GM12874 (cell line): Measurements from ENCODE around the gene TNRC6A.

Experiments used
- CTCF ChIP-seq: IDR thresholded peaks from 2 replicates; pipeline ENCODE4 v1.5.1; 2011; ENCODE audit warnings: low read depth, mild to moderate bottlenecking, control low read depth, low read length, moderate library complexity; ENCODE audit not compliant: insufficient read depth

The TNRC6A gene

GRCh38 chr16:24807301-24807700 lies 77.8 kb downstream of the TNRC6A start:
- TF ChIP-seq CTCF: no peak

- TF ChIP-seq CTCF: no peak
Measured at GRCh38 chr16:24810951-24811843, 81.7 kb downstream of the TNRC6A start.

DNA sequence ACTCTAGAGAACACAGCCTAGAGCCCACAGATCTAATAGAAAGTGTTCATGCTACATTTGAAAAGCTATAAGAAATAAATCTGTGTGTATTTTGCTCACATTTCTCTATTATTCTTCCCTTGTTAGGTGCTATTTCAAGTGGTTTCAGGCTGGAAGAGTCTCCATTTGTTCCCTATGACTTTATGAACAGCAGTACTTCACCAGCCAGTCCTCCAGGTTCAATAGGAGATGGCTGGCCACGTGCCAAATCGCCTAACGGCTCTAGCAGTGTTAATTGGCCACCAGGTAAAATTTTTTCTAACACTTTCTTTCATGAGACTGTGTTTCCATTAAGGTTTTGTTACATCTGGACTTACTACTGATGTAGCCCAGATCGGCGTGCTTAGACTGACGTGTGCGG lies 85.6 kb downstream of the TNRC6A start:
- no peak for TF ChIP-seq CTCF

- no peak for TF ChIP-seq CTCF
Measured at GRCh38 chr16:24816688-24817087, 87.2 kb downstream of the TNRC6A start.

DNA sequence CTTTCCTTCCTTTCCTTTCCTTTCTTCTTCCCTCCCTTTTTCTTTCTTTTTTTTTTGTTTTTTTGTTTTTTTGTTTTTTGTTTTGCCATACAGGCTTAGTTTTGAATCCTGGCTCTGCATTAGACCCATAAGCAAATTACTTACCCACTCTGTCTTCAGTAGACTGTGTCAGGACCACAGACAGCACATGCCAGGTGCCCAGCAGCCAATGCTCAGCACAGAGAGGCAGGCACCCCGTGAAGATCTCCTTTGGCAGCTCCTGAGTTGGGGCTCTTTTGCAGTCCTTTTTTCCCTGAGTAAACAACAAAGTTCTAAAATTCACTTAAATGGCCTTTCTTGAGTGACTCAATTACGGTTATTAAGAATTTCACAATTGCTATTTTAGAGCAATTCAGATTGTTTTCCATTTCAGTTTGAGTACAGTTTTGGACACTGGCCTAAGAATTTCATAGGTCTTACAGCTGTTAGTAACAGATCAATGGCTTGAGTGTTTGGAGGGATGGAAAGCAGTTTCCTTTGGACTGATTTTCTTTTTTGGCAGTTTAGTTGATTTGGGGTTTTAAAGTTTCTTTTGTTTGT lies 90.1 kb downstream of the TNRC6A start:
- TF ChIP-seq CTCF: no peak

DNA sequence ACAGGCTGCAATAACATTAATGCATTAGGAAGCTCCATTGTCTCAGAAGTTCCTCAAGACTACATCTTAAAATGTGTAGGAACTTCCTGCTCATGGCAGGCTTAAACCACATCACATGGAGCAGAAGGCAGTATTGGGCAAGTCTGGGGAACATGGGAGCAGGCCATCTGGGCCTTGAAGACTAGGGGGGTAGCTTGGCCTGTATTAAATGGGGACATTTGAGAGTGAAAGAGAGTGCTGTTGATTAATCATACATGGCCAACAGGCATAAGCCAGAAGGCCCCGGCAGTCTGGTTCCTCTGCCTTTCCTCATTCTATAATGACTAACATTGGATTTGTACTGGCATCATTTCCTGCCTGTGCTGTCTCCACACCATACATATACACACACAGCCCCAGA lies 91.1 kb downstream of the TNRC6A start:
- no peak for TF ChIP-seq CTCF

- no peak for TF ChIP-seq CTCF
Measured at GRCh38 chr16:24821129-24821528, 91.7 kb downstream of the TNRC6A start.
